Epidermal melanocyte (primary cell): Measurements from ENCODE around the gene DSTYK.
"Not testable (repeated sequence)": the region's sequence is repeated elsewhere in the genome, so short reads cannot be mapped to it uniquely, and the experiment has no call there.

Source experiments
- DNase-seq: peaks from one replicate; pipeline ENCODE4 v3.0.0; 2011; ENCODE audit warnings: low spot score; ENCODE audit not compliant: insufficient read length

Gene DSTYK

GRCh38 chr1:205217418-205217817 is 5.9 kb upstream of the DSTYK start:
- no peak for DNase-seq

- no peak for DNase-seq
These were observed 5.1 kb upstream of the DSTYK start for GRCh38 chr1:205216588-205216987.

- no peak for DNase-seq
These were observed 3.3 kb upstream of the DSTYK start for GRCh38 chr1:205214756-205215155.

GRCh38 chr1:205211839-205212536 is 486 bp upstream of the DSTYK start:
- no peak for DNase-seq

- no peak for DNase-seq
These were observed 740 bp downstream of the DSTYK start for GRCh38 chr1:205210756-205211168.

GRCh38 chr1:205208811-205209210 is 2.7 kb downstream of the DSTYK start:
- DNase-seq = no peak

- DNase-seq = no peak
These were observed 6.4 kb downstream of the DSTYK start for GRCh38 chr1:205205055-205205454.

DNA sequence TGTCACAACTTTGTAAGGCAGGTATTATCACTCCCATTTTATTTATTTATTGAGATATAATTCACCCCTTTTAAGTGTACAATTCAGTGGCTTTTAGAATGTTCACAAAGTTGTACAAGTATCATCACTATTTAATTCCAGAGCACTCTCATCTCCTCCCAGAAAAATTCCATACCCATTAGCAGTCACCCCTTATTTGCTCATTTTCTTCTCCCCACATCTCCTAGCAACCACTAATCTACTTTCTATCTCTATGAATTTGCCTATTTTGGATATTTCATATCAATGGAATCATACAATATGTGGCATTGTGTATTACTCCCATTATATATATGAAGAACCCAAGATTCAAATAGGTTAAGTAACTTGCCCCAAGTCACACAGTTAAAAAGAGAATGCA is 7.0 kb downstream of the DSTYK start:
- DNase-seq = no peak

- no peak for DNase-seq
These were observed 11.6 kb downstream of the DSTYK start for GRCh38 chr1:205199931-205200299.

- DNase-seq = peak; percentile 52
These were observed 12.2 kb downstream of the DSTYK start for GRCh38 chr1:205199090-205199930.

DNA sequence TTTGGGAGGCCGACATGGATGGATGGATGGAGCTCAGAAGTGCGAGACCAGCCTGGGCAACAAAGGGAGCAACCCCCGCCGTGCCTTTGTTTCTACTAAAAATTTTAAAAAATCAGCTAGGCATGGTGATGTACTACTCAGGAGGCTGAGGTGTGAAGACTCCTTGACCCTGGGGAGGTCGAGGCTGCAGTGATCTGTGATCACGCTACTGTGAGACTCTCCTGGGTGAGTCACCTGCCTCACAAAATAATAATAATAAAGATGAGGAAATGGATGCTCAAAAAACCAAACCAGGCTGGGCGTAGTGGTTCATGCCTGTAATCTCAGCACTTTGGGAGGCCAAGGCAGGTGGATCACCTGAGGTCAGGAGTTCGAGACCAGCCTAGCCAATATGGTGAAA is 19.2 kb downstream of the DSTYK start:
- no peak for DNase-seq

GRCh38 chr1:205191622-205192021 is 19.9 kb downstream of the DSTYK start:
- no peak for DNase-seq

GRCh38 chr1:205190845-205191577 is 20.5 kb downstream of the DSTYK start:
- no peak for DNase-seq

- no peak for DNase-seq
These were observed 22.4 kb downstream of the DSTYK start for GRCh38 chr1:205189131-205189530.

DNA sequence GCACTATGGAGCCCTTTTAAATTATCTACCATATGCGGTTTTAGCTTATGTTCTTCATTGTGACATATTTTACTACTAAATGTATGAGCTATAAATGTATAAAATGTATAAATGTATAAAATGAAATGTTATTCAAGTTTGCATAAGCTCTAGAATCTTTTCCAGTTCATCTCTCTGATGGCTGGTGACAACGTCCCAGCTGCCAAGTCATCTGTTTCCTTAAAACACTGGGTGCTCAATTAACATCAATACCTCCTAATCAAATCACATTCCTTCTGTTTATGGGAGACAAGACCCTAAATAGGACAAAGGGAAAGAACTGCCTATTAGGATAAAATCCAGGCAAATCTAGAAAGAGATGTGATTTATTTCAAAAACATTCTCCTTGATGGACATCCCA is 22.9 kb downstream of the DSTYK start:
- DNase-seq = no peak

GRCh38 chr1:205188098-205188497 is 23.4 kb downstream of the DSTYK start:
- no peak for DNase-seq

DNA sequence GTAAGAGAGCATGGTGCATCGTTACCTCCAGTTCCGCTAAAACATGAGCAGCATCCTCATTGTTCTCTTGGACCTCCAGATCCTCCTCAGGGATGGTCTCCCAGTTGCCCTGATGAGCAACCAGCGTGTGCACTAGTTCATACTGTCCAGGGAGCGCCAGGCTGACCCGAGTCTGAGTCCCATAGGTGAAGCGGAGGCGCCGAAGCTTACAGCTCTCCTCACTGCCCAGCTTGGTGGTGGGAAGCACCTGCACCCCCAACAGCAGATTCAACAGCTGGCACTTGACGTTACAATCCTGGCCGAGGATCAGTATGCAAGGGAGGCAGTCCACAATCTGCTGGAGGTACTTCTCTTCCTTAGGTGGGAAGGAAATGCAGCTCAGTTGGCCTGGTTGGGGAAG is 24.1 kb downstream of the DSTYK start:
- DNase-seq = no peak

DNA sequence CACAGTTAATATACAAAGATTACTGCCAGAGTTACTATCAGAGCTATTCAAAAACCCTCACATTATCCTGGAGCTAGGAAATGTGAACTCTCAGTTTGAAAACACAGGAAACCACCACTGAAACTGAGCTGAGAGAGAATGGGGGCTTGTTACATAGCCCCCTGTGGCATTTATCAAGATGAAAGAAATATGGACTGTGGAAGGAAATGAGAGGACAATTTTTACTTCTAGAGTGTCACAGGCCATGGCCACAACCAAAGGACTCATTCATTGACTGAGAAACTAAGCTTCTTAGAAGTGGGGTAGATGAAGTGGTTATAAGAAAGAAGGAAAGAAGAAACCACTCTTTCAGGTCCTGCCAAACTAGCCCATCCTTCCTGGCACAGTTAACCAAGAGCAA is 25.3 kb downstream of the DSTYK start:
- no peak for DNase-seq

DNA sequence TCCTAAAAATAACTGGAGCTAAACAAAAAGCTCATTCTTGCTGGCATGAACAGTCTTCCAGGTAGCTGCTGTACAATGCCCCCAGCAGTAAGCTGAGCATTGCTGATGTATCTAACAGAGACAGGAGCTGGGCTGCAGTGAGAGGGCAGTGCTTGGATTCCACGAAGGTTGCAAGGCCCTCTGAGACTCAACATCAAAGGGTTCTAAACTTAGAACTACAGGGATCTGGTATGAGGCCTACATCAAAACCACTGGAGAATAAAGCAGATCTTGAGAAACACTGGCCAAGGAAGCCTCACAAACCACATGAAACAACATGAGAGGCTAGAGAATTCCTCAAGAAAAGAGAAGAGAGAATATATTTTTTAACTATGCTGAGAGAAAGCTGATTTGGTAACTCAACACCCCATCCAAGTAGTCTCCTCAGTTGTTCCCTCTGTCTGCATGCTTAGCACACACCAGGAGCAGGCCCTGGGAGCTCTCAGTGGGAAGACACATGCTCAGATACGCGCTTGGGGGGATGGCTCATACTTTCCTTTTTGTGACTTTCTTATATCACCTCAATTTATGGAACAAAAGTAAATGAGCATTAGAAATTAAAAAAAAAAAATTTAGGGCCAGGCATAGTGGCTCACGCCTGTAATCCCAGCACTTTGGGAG is 27.7 kb downstream of the DSTYK start:
- no peak for DNase-seq

GRCh38 chr1:205182930-205183329 is 28.6 kb downstream of the DSTYK start:
- no peak for DNase-seq

- not testable (repeated sequence) for DNase-seq
These were observed 31.2 kb downstream of the DSTYK start for GRCh38 chr1:205180331-205180730.

GRCh38 chr1:205179842-205180241 is 31.7 kb downstream of the DSTYK start:
- DNase-seq = no peak
